Measurements from ENCODE around the gene NAPG.
A peak's percentile ranks its signal among the peaks of the same experiment; 100 is the strongest.

Gene NAPG

GRCh38 chr18:10519999-10520935 lies 5.6 kb upstream of the NAPG start:
- peak; percentile 76 for DNase-seq (ENCODE audit: low read depth)
- no peak overlapping the region for H3K4me3 ChIP-seq (ENCODE audit: low read length)

GRCh38 chr18:10521566-10521965 lies 4.3 kb upstream of the NAPG start:
- H3K4me3 ChIP-seq (ENCODE audit: low read length): no peak overlapping the region
- TF ChIP-seq CTCF (conservative IDR thresholded peaks at IDR 0.05; ENCODE audit: low read depth, low read length): no peak
- DNase-seq (ENCODE audit: low read depth): no peak

More at GRCh38 chr18:10519999-10520935, 5.6 kb upstream of the NAPG start:
- peak; percentile 77 for TF ChIP-seq CTCF (conservative IDR thresholded peaks at IDR 0.05; ENCODE audit: low read depth, low read length)

- DNase-seq (ENCODE audit: low read depth): no peak
- H3K4me3 ChIP-seq (ENCODE audit: low read length): no peak overlapping the region
Observed at GRCh38 chr18:10522574-10522973, 3.3 kb upstream of the NAPG start.

GRCh38 chr18:10523544-10523943 lies 2.3 kb upstream of the NAPG start:
- no peak for TF ChIP-seq CTCF (conservative IDR thresholded peaks at IDR 0.05; ENCODE audit: low read depth, low read length)
- no peak overlapping the region for H3K4me3 ChIP-seq (ENCODE audit: low read length)
- DNase-seq (ENCODE audit: low read depth): no peak

More at GRCh38 chr18:10522574-10522973, 3.3 kb upstream of the NAPG start:
- no peak for TF ChIP-seq CTCF (conservative IDR thresholded peaks at IDR 0.05; ENCODE audit: low read depth, low read length)

- TF ChIP-seq CTCF (conservative IDR thresholded peaks at IDR 0.05; ENCODE audit: low read depth, low read length): no peak
- no peak overlapping the region for H3K4me3 ChIP-seq (ENCODE audit: low read length)
- no peak for DNase-seq (ENCODE audit: low read depth)
Observed at GRCh38 chr18:10524507-10525370, 1.1 kb upstream of the NAPG start.

GRCh38 chr18:10525371-10525691 lies 496 bp upstream of the NAPG start:
- H3K4me3 ChIP-seq (ENCODE audit: low read length): peak overlapping the region; percentile 83
- no peak for DNase-seq (ENCODE audit: low read depth)
- no peak for TF ChIP-seq CTCF (conservative IDR thresholded peaks at IDR 0.05; ENCODE audit: low read depth, low read length)
